CD14-positive monocyte (primary cell): ENCODE measurements around the gene PIK3C2B. TPM values are rescaled to one million over a fixed set of nuclear protein-coding genes. Genes with fewer than 3 reads are reported as not detected.

ENCODE experiments used
- DNase-seq, 3 donors: peaks; one replicate each; pipeline ENCODE4 v3.0.0-alpha.2; 2011 to 2022
- H2AFZ ChIP-seq: 2 replicates; pipeline ENCODE4 v1.6.0; 2012; ENCODE audit warnings: mild to moderate bottlenecking, low read depth, low read length, inconsistent platforms; ENCODE audit not compliant: insufficient read depth, poor library complexity, severe bottlenecking
- H3K27ac ChIP-seq, 2 donors: 1 replicate in 1 of 2; 2 replicates in 1 of 2; pipeline ENCODE4 v1.5.1; 2012 to 2013; ENCODE audit warnings: low read length in 2 of 2, control low read depth in 1 of 2, inconsistent platforms in 1 of 2, low read depth in 1 of 2, mild to moderate bottlenecking in 1 of 2
- H3K27me3 ChIP-seq, 2 donors: one replicate each; pipeline versions ENCODE4 v1.6.0 to v1.6.1; 2011 to 2013; ENCODE audit warnings: low read length in 2 of 2; ENCODE audit not compliant: control insufficient read depth in 2 of 2, insufficient read depth in 2 of 2
- H3K36me3 ChIP-seq, 2 donors: replicated peaks in 1 of 2; 1 replicate in 1 of 2; 2 replicates in 1 of 2; pipeline versions ENCODE4 v1.5.1 to v1.6.1; 2012 to 2013; ENCODE audit warnings: low read length in 2 of 2, control low read depth in 1 of 2, inconsistent platforms in 1 of 2, mild to moderate bottlenecking in 1 of 2; ENCODE audit not compliant: insufficient read depth in 2 of 2, control insufficient read depth in 1 of 2
- H3K4me1 ChIP-seq, 2 donors: 1 replicate in 1 of 2; 2 replicates in 1 of 2; pipeline versions ENCODE4 v1.5.1 to v1.6.1; 2012 to 2013; ENCODE audit warnings: low read length in 2 of 2, control low read depth in 1 of 2, inconsistent platforms in 1 of 2, mild to moderate bottlenecking in 1 of 2, moderate library complexity in 1 of 2; ENCODE audit not compliant: insufficient read depth in 2 of 2, control insufficient read depth in 1 of 2
- H3K4me2 ChIP-seq: replicated peaks from 2 replicates; pipeline ENCODE3; 2012; ENCODE audit warnings: low read length, moderate library complexity, mild to moderate bottlenecking; ENCODE audit not compliant: poor library complexity, severe bottlenecking; ENCODE audit errors: extremely low read depth
- H3K4me3 ChIP-seq, 3 experiments: fragments of 200-600 bp in 1 of 3; sonication (generic) in 1 of 3; replicated peaks in 1 of 3; 1 replicate in 2 of 3; 2 replicates in 1 of 3; pipeline ENCODE4 v1.5.1; 2011 to 2013; ENCODE audit warnings: low read length in 3 of 3, mild to moderate bottlenecking in 3 of 3, control low read depth in 2 of 3, low read depth in 2 of 3, inconsistent platforms in 1 of 3, moderate library complexity in 1 of 3
- H3K79me2 ChIP-seq: 2 replicates; pipeline ENCODE4 v1.6.0; 2012; ENCODE audit warnings: mild to moderate bottlenecking, control low read depth, inconsistent platforms, low read length, moderate library complexity; ENCODE audit not compliant: insufficient read depth
- H3K9ac ChIP-seq: 2 replicates; pipeline ENCODE4 v1.6.0; 2017; ENCODE audit warnings: low read length, mild to moderate bottlenecking; ENCODE audit not compliant: insufficient read depth, poor library complexity, severe bottlenecking
- H3K9me3 ChIP-seq, 2 donors: replicated peaks in 1 of 2; 1 replicate in 1 of 2; 2 replicates in 1 of 2; pipeline versions ENCODE4 v1.5.1 to v1.6.1; 2012 to 2013; ENCODE audit warnings: low read length in 2 of 2, control low read depth in 1 of 2; ENCODE audit not compliant: control insufficient read depth in 1 of 2, insufficient read depth in 1 of 2
- H4K20me1 ChIP-seq: 2 replicates; pipeline ENCODE4 v1.6.0; 2012; ENCODE audit warnings: mild to moderate bottlenecking, low read length, control low read depth, moderate library complexity; ENCODE audit not compliant: insufficient read depth
- H3K27ac Mint-ChIP-seq, 7 donors: one replicate each; pipeline ENCODE4 v1.8.0; 2020; ENCODE audit warnings: mild to moderate bottlenecking in 7 of 7, mixed read lengths in 7 of 7, moderate library complexity in 6 of 7, inconsistent platforms in 2 of 7
- H3K27me3 Mint-ChIP-seq, 3 donors: one replicate each; pipeline ENCODE4 v1.8.0; 2021 to 2022; ENCODE audit warnings: low read depth in 3 of 3, mild to moderate bottlenecking in 3 of 3, mixed read lengths in 3 of 3, moderate library complexity in 3 of 3, inconsistent platforms in 1 of 3
- H3K36me3 Mint-ChIP-seq, 2 donors: one replicate each; pipeline ENCODE4 v1.8.0; 2020; ENCODE audit warnings: mixed read lengths in 2 of 2, inconsistent platforms in 1 of 2, mild to moderate bottlenecking in 1 of 2
- H3K4me1 Mint-ChIP-seq: one replicate; pipeline ENCODE4 v1.8.0; 2020; ENCODE audit warnings: mild to moderate bottlenecking, mixed read lengths
- H3K4me3 Mint-ChIP-seq, 2 donors: one replicate each; pipeline ENCODE4 v1.8.0; 2020; ENCODE audit warnings: mild to moderate bottlenecking in 2 of 2, mixed read lengths in 2 of 2, moderate library complexity in 1 of 2
- H3K9me3 Mint-ChIP-seq, 7 donors: one replicate each; pipeline ENCODE4 v1.8.0; 2020 to 2022; ENCODE audit warnings: mixed read lengths in 7 of 7, mild to moderate bottlenecking in 6 of 7, moderate library complexity in 6 of 7, inconsistent platforms in 2 of 7
- WGBS: methylation state at CpG from one replicate; pipeline ENCODE4 v1.1.5; 2013; ENCODE audit warnings: missing lambda C conversion rate; ENCODE audit not compliant: insufficient coverage; 5-methylcytosine and 5-hydroxymethylcytosine counted together
- intact Hi-C, 2 donors: fragments of 100-400 bp; cut with micrococcal nuclease; formaldehyde crosslinking; loops; one replicate each; pipeline versions ENCODE4 v1.15.0 to v1.15.1; 2023
- polyA plus RNA-seq, 3 donors: library from polyadenylated mRNA; depleted of rRNA in 1 of 3; unstranded in 2 of 3; stranded (reverse) in 1 of 3; fragments of 300-500 nt in 2 of 3; fragments of >200 nt in 1 of 3; fragmentation: Illumina TruSeq in 2 of 3; gene quantifications; 1 replicate in 2 of 3; 2 replicates in 1 of 3; pipeline ENCODE4 v1.2.3, GENCODE V29; 2012 to 2021
- TF ChIP-seq, protein P1 (sequence below): fragments of 200-600 bp; IDR thresholded peaks from one replicate; pipeline ENCODE4 v1.8.0; 2022; ENCODE audit warnings: antibody characterized with exemption, mild to moderate bottlenecking

The PIK3C2B gene
- polyA plus RNA-seq, 3 donors: 0.04 to 1.4 TPM; not detected in 1

DNA sequence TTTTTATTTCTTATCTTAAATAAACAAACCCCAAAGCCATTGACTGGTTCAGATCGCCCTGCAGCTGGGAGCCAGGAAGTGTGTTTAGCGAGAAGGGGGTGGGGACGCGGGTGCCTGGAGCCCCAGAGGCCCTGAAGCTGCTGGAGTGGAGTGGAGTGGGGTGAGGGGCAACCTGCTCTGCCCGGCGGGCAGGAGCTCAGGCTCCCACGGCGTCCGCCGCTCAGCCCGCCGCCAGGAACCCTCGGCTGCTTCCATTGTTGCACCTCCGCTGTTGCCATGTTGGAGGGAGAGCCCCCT lies 673 bp downstream of the PIK3C2B start:
- DNase-seq: peak in 1 of 3 donors; percentile 6
- TF ChIP-seq, protein P1, sequence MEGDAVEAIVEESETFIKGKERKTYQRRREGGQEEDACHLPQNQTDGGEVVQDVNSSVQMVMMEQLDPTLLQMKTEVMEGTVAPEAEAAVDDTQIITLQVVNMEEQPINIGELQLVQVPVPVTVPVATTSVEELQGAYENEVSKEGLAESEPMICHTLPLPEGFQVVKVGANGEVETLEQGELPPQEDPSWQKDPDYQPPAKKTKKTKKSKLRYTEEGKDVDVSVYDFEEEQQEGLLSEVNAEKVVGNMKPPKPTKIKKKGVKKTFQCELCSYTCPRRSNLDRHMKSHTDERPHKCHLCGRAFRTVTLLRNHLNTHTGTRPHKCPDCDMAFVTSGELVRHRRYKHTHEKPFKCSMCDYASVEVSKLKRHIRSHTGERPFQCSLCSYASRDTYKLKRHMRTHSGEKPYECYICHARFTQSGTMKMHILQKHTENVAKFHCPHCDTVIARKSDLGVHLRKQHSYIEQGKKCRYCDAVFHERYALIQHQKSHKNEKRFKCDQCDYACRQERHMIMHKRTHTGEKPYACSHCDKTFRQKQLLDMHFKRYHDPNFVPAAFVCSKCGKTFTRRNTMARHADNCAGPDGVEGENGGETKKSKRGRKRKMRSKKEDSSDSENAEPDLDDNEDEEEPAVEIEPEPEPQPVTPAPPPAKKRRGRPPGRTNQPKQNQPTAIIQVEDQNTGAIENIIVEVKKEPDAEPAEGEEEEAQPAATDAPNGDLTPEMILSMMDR: no peak
- Mint-ChIP-seq H3K4me3 (peak overlapping the region; percentile 90 to 98), H3K27me3 (peaks cover 28 to 33% (median 33%) of the 10 kb centered on the region in 3 donors), H3K27ac (peak overlapping the region in 6 of 7 donors; percentile 27 to 80 (median 59)), H3K4me1 (peaks cover 40% of the 10 kb centered on the region), H3K36me3 (peaks cover 3 to 9% of the 10 kb centered on the region in 2 donors), H3K9me3 (peaks cover 0 to 3% (median 0%) of the 10 kb centered on the region in 7 donors)
- H3K4me1 ChIP-seq: peaks cover 26 to 32% of the 10 kb centered on the region in 2 donors
- intact Hi-C loops: no loop called here
- H2AFZ ChIP-seq: peak overlapping the region; percentile 97
- H3K79me2 ChIP-seq: no peaks in the 10 kb centered on the region
- H4K20me1 ChIP-seq: no peaks in the 10 kb centered on the region
- peaks cover 9 to 11% of the 10 kb centered on the region in 2 donors for H3K27me3 ChIP-seq
- WGBS: 0% methylated on average over 12 of the region's 14 CpGs
- peak overlapping the region; percentile 99 for H3K4me2 ChIP-seq
- peak overlapping the region in 1 of 2 donors; percentile 64 for H3K27ac ChIP-seq
- peak overlapping the region; percentile 67 for H3K9ac ChIP-seq
- no peaks in the 10 kb centered on the region for H3K36me3 ChIP-seq
- H3K9me3 ChIP-seq: no peaks in the 10 kb centered on the region
- peak overlapping the region; percentile 55 to 93 (median 78) for H3K4me3 ChIP-seq

DNA sequence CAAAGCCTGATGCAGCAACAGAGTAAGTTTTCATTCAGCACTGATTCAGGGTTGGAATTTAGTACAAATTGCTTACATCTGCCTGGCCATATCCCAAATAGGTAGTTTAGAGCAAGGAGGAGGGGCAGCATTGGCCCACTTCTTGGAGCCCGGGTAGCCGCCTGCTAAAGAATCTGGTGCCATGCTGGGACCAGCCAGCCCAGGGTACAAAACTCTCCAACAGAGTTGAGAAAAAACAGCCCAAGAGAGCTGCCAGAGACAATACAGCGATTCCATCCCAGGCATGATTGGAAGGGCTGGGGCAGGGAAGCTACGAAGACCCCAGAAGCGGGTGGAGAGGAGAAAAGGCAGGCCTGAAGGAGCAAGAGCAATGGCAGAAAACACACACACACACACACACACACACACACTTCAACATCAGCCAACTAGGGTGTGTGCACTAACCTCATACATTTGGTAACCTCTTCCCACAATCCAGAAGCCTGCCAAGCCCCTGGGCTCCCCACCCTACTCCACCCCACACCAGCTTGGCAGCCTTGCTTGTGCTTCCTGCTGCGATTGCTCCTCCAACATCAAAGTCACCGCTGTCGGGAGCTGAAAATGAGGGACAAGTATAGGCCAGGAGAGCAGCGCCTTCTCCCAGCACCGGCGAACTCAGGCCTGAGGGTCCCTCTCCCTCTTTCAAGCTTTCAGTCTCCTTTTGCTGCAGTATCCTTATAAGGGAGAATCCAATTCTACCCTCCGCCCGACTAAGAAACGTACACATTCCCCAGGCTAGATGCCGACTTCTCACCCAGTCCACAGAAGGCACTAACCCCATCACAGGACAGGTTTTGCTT lies 1.2 kb downstream of the PIK3C2B start:
- Mint-ChIP-seq H3K27ac (peak overlapping the region in 4 of 7 donors; percentile 27 to 80 (median 64)), H3K27me3 (peaks cover 28 to 33% (median 31%) of the 10 kb centered on the region in 3 donors), H3K36me3 (peaks cover 3 to 9% of the 10 kb centered on the region in 2 donors), H3K4me1 (peaks cover 35% of the 10 kb centered on the region), H3K4me3 (peak overlapping the region; percentile 90 to 98), H3K9me3 (peaks cover 0 to 3% (median 0%) of the 10 kb centered on the region in 7 donors)
- DNase-seq: peak in 1 of 3 donors; percentile 10
- Histone ChIP-seq H4K20me1 (no peaks in the 10 kb centered on the region), H3K27ac (no peak overlapping the region), H3K4me2 (peak overlapping the region; percentile 99), H3K36me3 (no peaks in the 10 kb centered on the region), H3K4me1 (peaks cover 23 to 27% of the 10 kb centered on the region in 2 donors), H3K9me3 (no peaks in the 10 kb centered on the region), H3K27me3 (peaks cover 9 to 11% of the 10 kb centered on the region in 2 donors), H3K79me2 (no peaks in the 10 kb centered on the region), H3K9ac (peak overlapping the region; percentile 67), H3K4me3 (peak overlapping the region; percentile 55 to 93 (median 78)), H2AFZ (peak overlapping the region; percentile 97)
- TF ChIP-seq, protein P1: no peak
- WGBS: under 1% methylated on average over 9 of the region's 15 CpGs
- intact Hi-C loops: no loop called here
